HEK293 (cell line): Measurements from ENCODE around the gene TARDBP.

ENCODE experiments used
- CTCF ChIA-PET: fragments of 350-600 bp; formaldehyde crosslinking; extraction: SDS; loops from one replicate; lab custom pipeline; 2021; ENCODE audit warnings: antibody characterized with exemption; lab: Yijun Ruan, JAX
- POLR2A ChIA-PET: fragments of 300-600 bp; formaldehyde crosslinking; extraction: SDS; loops from one replicate; lab custom pipeline; 2020; ENCODE audit warnings: antibody characterized with exemption, inconsistent platforms; lab: Yijun Ruan, JAX
- H3K27ac ChIP-seq: fragments of 200-500 bp; sonication (Bioruptor generic); 2 replicates; pipeline ENCODE4 v1.5.1; 2014; ENCODE audit warnings: low read depth, low read length, control low read depth, inconsistent platforms; ENCODE audit errors: extremely low read depth
- H3K36me3 ChIP-seq, 2 experiments: fragments of 200-500 bp in 1 of 2; sonication (Bioruptor generic) in 1 of 2; 1 replicate in 1 of 2; 2 replicates in 1 of 2; pipeline ENCODE4 v1.5.1; 2014 to 2017; ENCODE audit warnings: inconsistent platforms in 2 of 2, low read length in 2 of 2; ENCODE audit not compliant: control insufficient read depth in 2 of 2, insufficient read depth in 1 of 2
- H3K4me1 ChIP-seq: fragments of 200-500 bp; sonication (Bioruptor generic); 2 replicates; pipeline ENCODE4 v1.5.1; 2014; ENCODE audit warnings: mild to moderate bottlenecking, low read length, inconsistent platforms; ENCODE audit not compliant: control insufficient read depth, insufficient read depth
- H3K4me3 ChIP-seq: 2 replicates; pipeline ENCODE4 v1.5.1; 2011; ENCODE audit warnings: low read depth, mild to moderate bottlenecking, control low read depth, low read length, moderate library complexity
- H3K9me3 ChIP-seq: fragments of 200-500 bp; sonication (Bioruptor generic); 2 replicates; pipeline ENCODE4 v1.5.1; 2014; ENCODE audit warnings: low read depth, low read length, inconsistent platforms; ENCODE audit not compliant: control insufficient read depth, insufficient read depth
- BCL11B ChIP-seq: fragments of 450-650 bp; formaldehyde crosslinking; IDR thresholded peaks from 2 replicates; pipeline ENCODE4 v1.5.1; 2016; ENCODE audit warnings: low read depth, missing biosample characterization, missing genetic modification characterization
- GLIS1 ChIP-seq: fragments of 450-650 bp; formaldehyde crosslinking; IDR thresholded peaks from 2 replicates; pipeline ENCODE4 v1.5.1; 2016; ENCODE audit warnings: missing biosample characterization, missing genetic modification characterization
- GLIS2 ChIP-seq: fragments of 450-650 bp; formaldehyde crosslinking; IDR thresholded peaks from 2 replicates; pipeline ENCODE4 v1.5.1; 2016; ENCODE audit warnings: missing biosample characterization, missing genetic modification characterization
- KLF7 ChIP-seq: fragments of 450-650 bp; formaldehyde crosslinking; IDR thresholded peaks from 2 replicates; pipeline ENCODE4 v1.5.1; 2016; ENCODE audit warnings: missing biosample characterization, missing genetic modification characterization, borderline replicate concordance
- PRDM1 ChIP-seq: fragments of 450-650 bp; formaldehyde crosslinking; IDR thresholded peaks from 2 replicates; pipeline ENCODE4; 2016; ENCODE audit warnings: missing biosample characterization, missing genetic modification characterization
- PRDM10 ChIP-seq: fragments of 450-650 bp; formaldehyde crosslinking; IDR thresholded peaks from 2 replicates; pipeline ENCODE4 v1.5.1; 2016; ENCODE audit warnings: missing biosample characterization, missing genetic modification characterization
- ZBTB17 ChIP-seq: fragments of 450-650 bp; formaldehyde crosslinking; IDR thresholded peaks from 2 replicates; pipeline ENCODE4 v1.5.1; 2016; ENCODE audit warnings: missing biosample characterization, missing genetic modification characterization
- ZFP3 ChIP-seq: fragments of 450-650 bp; formaldehyde crosslinking; IDR thresholded peaks from 2 replicates; pipeline ENCODE4 v1.5.1; 2016; ENCODE audit warnings: low read depth, missing biosample characterization, missing genetic modification characterization
- ZFP41 ChIP-seq: fragments of 450-650 bp; formaldehyde crosslinking; IDR thresholded peaks from 2 replicates; pipeline ENCODE4 v1.5.1; 2016; ENCODE audit warnings: missing biosample characterization, missing genetic modification characterization, borderline replicate concordance
- ZNF10 ChIP-seq: fragments of 450-650 bp; formaldehyde crosslinking; IDR thresholded peaks from 2 replicates; pipeline ENCODE4 v1.5.1; 2017; ENCODE audit warnings: missing biosample characterization, missing genetic modification characterization
- ZNF132 ChIP-seq: fragments of 450-650 bp; formaldehyde crosslinking; IDR thresholded peaks from 2 replicates; pipeline ENCODE4 v1.5.1; 2017; ENCODE audit warnings: missing biosample characterization, missing genetic modification characterization, borderline replicate concordance
- ZNF146 ChIP-seq: fragments of 450-650 bp; formaldehyde crosslinking; IDR thresholded peaks from 2 replicates; pipeline ENCODE4 v1.5.1; 2016; ENCODE audit warnings: missing biosample characterization, missing genetic modification characterization
- ZNF2 ChIP-seq: fragments of 450-650 bp; formaldehyde crosslinking; IDR thresholded peaks from 2 replicates; pipeline ENCODE4 v1.5.1; 2016; ENCODE audit warnings: missing biosample characterization, missing genetic modification characterization
- ZNF202 ChIP-seq: fragments of 450-650 bp; formaldehyde crosslinking; IDR thresholded peaks from 2 replicates; pipeline ENCODE4 v1.5.1; 2016; ENCODE audit warnings: missing biosample characterization, missing genetic modification characterization, borderline replicate concordance
- ZNF239 ChIP-seq: fragments of 450-650 bp; formaldehyde crosslinking; IDR thresholded peaks from 2 replicates; pipeline ENCODE4 v1.5.1; 2016; ENCODE audit warnings: missing biosample characterization, missing genetic modification characterization
- ZNF366 ChIP-seq: fragments of 450-650 bp; formaldehyde crosslinking; conservative IDR thresholded peaks from 2 replicates; pipeline ENCODE4 v1.5.1; 2016; ENCODE audit warnings: missing biosample characterization, missing genetic modification characterization
- ZNF37A ChIP-seq: fragments of 450-650 bp; IDR thresholded peaks from 2 replicates; pipeline ENCODE4 v1.5.1; 2018; ENCODE audit warnings: missing biosample characterization, missing genetic modification characterization
- ZNF514 ChIP-seq: fragments of 450-650 bp; formaldehyde crosslinking; IDR thresholded peaks from 2 replicates; pipeline ENCODE4 v1.5.1; 2016; ENCODE audit warnings: missing biosample characterization, missing genetic modification characterization
- ZNF518A ChIP-seq: fragments of 450-650 bp; formaldehyde crosslinking; conservative IDR thresholded peaks from 2 replicates; pipeline ENCODE4 v1.5.1; 2016; ENCODE audit warnings: low read depth, missing biosample characterization, missing genetic modification characterization
- ZNF521 ChIP-seq: fragments of 450-650 bp; formaldehyde crosslinking; IDR thresholded peaks from 2 replicates; pipeline ENCODE4 v1.5.1; 2017; ENCODE audit warnings: missing biosample characterization, mild to moderate bottlenecking, missing genetic modification characterization
- ZNF530 ChIP-seq: fragments of 450-650 bp; formaldehyde crosslinking; IDR thresholded peaks from 2 replicates; pipeline ENCODE4 v1.5.1; 2016; ENCODE audit warnings: low read depth, missing biosample characterization, missing genetic modification characterization
- ZNF596 ChIP-seq: fragments of 450-650 bp; IDR thresholded peaks from 2 replicates; pipeline ENCODE4 v1.5.0; 2018; ENCODE audit warnings: missing biosample characterization, mild to moderate bottlenecking, missing genetic modification characterization, moderate library complexity
- ZNF629 ChIP-seq: fragments of 450-650 bp; formaldehyde crosslinking; IDR thresholded peaks from 2 replicates; pipeline ENCODE4 v1.5.1; 2017; ENCODE audit warnings: missing biosample characterization, missing genetic modification characterization
- ZNF777 ChIP-seq: fragments of 450-650 bp; formaldehyde crosslinking; IDR thresholded peaks from 2 replicates; pipeline ENCODE4 v1.5.1; 2017; ENCODE audit warnings: missing biosample characterization, missing genetic modification characterization, borderline replicate concordance
- ZNF792 ChIP-seq: fragments of 450-650 bp; formaldehyde crosslinking; IDR thresholded peaks from 2 replicates; pipeline ENCODE4 v1.5.1; 2016; ENCODE audit warnings: missing biosample characterization, missing genetic modification characterization
- ZSCAN16 ChIP-seq: fragments of 450-650 bp; formaldehyde crosslinking; IDR thresholded peaks from 2 replicates; pipeline ENCODE4 v1.5.1; 2016; ENCODE audit warnings: missing biosample characterization, missing genetic modification characterization
- ZSCAN4 ChIP-seq: fragments of 450-650 bp; formaldehyde crosslinking; IDR thresholded peaks from 2 replicates; pipeline ENCODE4 v1.5.1; 2017; ENCODE audit warnings: missing biosample characterization, missing genetic modification characterization

The TARDBP gene

GRCh38 chr1:10986525-10986890, 25.9 kb upstream of the TARDBP start:
- ChIA-PET POLR2A (no interaction called here), CTCF (interaction anchor here (0.6 kb wide), 1 partner anchor 44 kb away, joined by 3 read pairs; no protein-coding TSS in a partner anchor)
- Histone ChIP-seq H3K36me3 (no peaks in the 10 kb centered on the region), H3K4me3 (no peak overlapping the region), H3K27ac (no peak overlapping the region), H3K9me3 (no peaks in the 10 kb centered on the region), H3K4me1 (no peaks in the 10 kb centered on the region; the same call in 1 of the 2 replicates)
- TF ChIP-seq ZNF777, result no peak

GRCh38 chr1:10987840-10988417, 24.5 kb upstream of the TARDBP start:
- ChIA-PET POLR2A (no interaction called here), CTCF (no interaction called here)
- Histone ChIP-seq H3K27ac (no peak overlapping the region), H3K36me3 (no peaks in the 10 kb centered on the region), H3K4me3 (no peak overlapping the region), H3K9me3 (no peaks in the 10 kb centered on the region), H3K4me1 (no peaks in the 10 kb centered on the region; the same call in 1 of the 2 replicates)
- no peak for TF ChIP-seq GLIS2
- no peak for TF ChIP-seq ZNF2 (tag by site-specific recombination)
- no peak for TF ChIP-seq KLF7
- 0 out of 2 replicates have a peak, but pooled peaks have one; percentile 15 for TF ChIP-seq PRDM10 (tag by site-specific recombination)
- TF ChIP-seq ZNF132, result no peak
- TF ChIP-seq ZFP41 (tag by site-specific recombination), result no peak
- no peak for TF ChIP-seq ZNF202 (tag by site-specific recombination)
- TF ChIP-seq ZNF10 (tag by site-specific recombination), result no peak
- TF ChIP-seq ZNF596 (tag by site-specific recombination), result peak; percentile 56; the same call in 1 of the 2 replicates
- peak; percentile 16; the same call in 1 of the 2 replicates for TF ChIP-seq ZBTB17 (tag by site-specific recombination)
- TF ChIP-seq PRDM1 (tag by site-specific recombination), result 0 out of 2 replicates have a peak, but pooled peaks have one; percentile 20
- no peak for TF ChIP-seq ZSCAN16 (tag by site-specific recombination)
- TF ChIP-seq ZFP3 (tag by site-specific recombination), result no peak
- TF ChIP-seq ZNF37A (tag by site-specific recombination), result no peak
- TF ChIP-seq ZNF530 (tag by site-specific recombination), result no peak
- no peak for TF ChIP-seq GLIS1 (tag by site-specific recombination)
- TF ChIP-seq ZNF514 (tag by site-specific recombination), result no peak
- no peak for TF ChIP-seq BCL11B (tag by site-specific recombination)
- TF ChIP-seq ZNF792 (tag by site-specific recombination), result no peak
- peak; percentile 92 for TF ChIP-seq ZNF366 (tag by site-specific recombination)
- no peak for TF ChIP-seq ZNF239 (tag by site-specific recombination)
- TF ChIP-seq ZNF521 (tag by site-specific recombination), result no peak
- TF ChIP-seq ZSCAN4 (tag by site-specific recombination), result no peak
- TF ChIP-seq ZNF629 (tag by site-specific recombination), result no peak
- TF ChIP-seq ZNF518A (tag by site-specific recombination), result no peak
- TF ChIP-seq ZNF146 (tag by site-specific recombination), result no peak
